ENCODE data around the gene IGF2BP3. TPM values are rescaled to one million over a fixed set of nuclear protein-coding genes. Genes with fewer than 3 reads are reported as not detected.

Gene IGF2BP3
- total and polyA plus RNA-seq, 10 of the 15 experiments (the other 5 are each of a cell fraction or from before 2014, with no cell fraction given), result 4.6 to 61.2 (median 36.9) TPM

- TF ChIP-seq ZBTB11 (CRISPR knock-in tag; IDR thresholded peaks at IDR 0.05) (no peak), CHD2 (IDR thresholded peaks at IDR 0.05; ENCODE audit: borderline replicate concordance, low read depth, low read length) (peak; percentile 90), EP300 (IDR thresholded peaks at IDR 0.05; ENCODE audit: borderline replicate concordance in 1 of 2, control insufficient read depth in 1 of 2, low read depth in 2 of 2, low read length in 2 of 2) (no peak), TAF1 (IDR thresholded peaks at IDR 0.05; ENCODE audit: borderline replicate concordance, low read depth, low read length) (peak; percentile 67; the same call in 1 of the 2 replicates), PRDM15 (CRISPR knock-in tag; IDR thresholded peaks at IDR 0.05) (no peak), NR2C2 (IDR thresholded peaks at IDR 0.05; ENCODE audit: borderline replicate concordance, control insufficient read depth, insufficient read length, low read depth) (no peak), ATF2 (IDR thresholded peaks at IDR 0.05; ENCODE audit: low read length) (no peak), NFYB (IDR thresholded peaks at IDR 0.05; ENCODE audit: insufficient read depth, low read depth, low read length) (0 out of 2 replicates have a peak, but pooled peaks have one; percentile 12), RUNX3 (IDR thresholded peaks at IDR 0.05; ENCODE audit: low read length) (peak; percentile 48), SIX5 (IDR thresholded peaks at IDR 0.05; ENCODE audit: low read depth, low read length, severe bottlenecking) (no peak), POLR2AphosphoS2 (IDR thresholded peaks at IDR 0.05; ENCODE audit: low read depth, low read length) (0 out of 2 replicates have a peak, but pooled peaks have one; percentile 6), BHLHE40 (IDR thresholded peaks at IDR 0.05; ENCODE audit: borderline replicate concordance in 1 of 2, low read depth in 2 of 2, low read length in 1 of 2) (peak in 1 of 2 experiments; percentile 71; a peak in 2 of 4 replicates), CREB1 (IDR thresholded peaks at IDR 0.05; ENCODE audit: low read depth) (peak; percentile 53; the same call in 1 of the 2 replicates), JUNB (IDR thresholded peaks at IDR 0.05) (no peak), TCF3 (IDR thresholded peaks at IDR 0.05; ENCODE audit: borderline replicate concordance, insufficient read depth, low read depth, low read length) (0 out of 2 replicates have a peak, but pooled peaks have one; percentile 16), BACH1 (IDR thresholded peaks at IDR 0.05; ENCODE audit: borderline replicate concordance) (no peak), SKIL (IDR thresholded peaks at IDR 0.05; ENCODE audit: low read depth, poor library complexity, severe bottlenecking) (no peak), POLR2A (IDR thresholded peaks at IDR 0.05; ENCODE audit: low read depth, low read length) (peak; percentile 76)
Observed at GRCh38 chr7:23471106-23471859, 992 bp upstream of the IGF2BP3 start (continued).

Measured in GM12878 (cell line).